ENCODE results near the gene SLC6A3.

DNA sequence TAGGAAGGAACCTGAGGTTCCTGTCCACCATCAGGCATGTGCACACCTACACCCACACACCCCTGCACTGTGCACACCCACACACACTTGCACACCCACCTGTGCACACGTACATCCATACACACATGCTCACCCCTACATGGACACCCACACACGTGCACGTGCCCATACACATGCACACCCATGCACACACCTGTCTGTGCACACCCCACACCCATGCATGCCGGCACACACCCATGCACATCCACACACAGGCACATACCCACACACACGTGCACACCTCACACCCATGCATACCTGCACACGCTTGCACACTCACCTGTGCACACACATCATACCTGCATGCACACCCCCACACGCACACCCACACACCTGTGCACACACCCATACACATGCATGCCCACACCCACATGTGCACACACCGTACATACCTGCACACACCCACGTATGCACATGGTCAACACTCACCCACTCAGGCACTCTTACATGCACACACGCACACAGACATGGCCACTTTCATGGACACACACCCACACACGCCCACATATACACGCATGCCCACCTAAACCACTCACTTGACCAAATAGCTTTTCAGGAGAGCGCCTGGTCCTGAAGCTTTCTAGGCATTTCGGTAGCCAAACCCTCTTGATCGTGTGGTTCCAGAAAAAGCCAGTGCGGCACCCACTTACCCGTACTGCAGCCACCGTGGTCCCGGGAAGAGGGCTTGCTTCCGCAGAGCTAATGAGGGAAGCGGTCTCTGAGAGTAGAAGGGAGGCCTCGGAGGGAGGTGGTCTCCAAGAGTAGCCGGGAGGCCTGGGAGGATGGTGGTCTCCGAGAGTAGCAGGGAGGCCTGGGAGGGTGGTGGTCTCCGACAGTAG is 63.6 kb downstream of the SLC6A3 start:
- TF ChIP-seq GABPA (IDR thresholded peaks at IDR 0.05; ENCODE audit: low read depth) = no peak
- TF ChIP-seq POLR2AphosphoS5 (IDR thresholded peaks at IDR 0.05; ENCODE audit: low read depth) = no peak
- TF ChIP-seq, protein P1, sequence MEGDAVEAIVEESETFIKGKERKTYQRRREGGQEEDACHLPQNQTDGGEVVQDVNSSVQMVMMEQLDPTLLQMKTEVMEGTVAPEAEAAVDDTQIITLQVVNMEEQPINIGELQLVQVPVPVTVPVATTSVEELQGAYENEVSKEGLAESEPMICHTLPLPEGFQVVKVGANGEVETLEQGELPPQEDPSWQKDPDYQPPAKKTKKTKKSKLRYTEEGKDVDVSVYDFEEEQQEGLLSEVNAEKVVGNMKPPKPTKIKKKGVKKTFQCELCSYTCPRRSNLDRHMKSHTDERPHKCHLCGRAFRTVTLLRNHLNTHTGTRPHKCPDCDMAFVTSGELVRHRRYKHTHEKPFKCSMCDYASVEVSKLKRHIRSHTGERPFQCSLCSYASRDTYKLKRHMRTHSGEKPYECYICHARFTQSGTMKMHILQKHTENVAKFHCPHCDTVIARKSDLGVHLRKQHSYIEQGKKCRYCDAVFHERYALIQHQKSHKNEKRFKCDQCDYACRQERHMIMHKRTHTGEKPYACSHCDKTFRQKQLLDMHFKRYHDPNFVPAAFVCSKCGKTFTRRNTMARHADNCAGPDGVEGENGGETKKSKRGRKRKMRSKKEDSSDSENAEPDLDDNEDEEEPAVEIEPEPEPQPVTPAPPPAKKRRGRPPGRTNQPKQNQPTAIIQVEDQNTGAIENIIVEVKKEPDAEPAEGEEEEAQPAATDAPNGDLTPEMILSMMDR (IDR thresholded peaks at IDR 0.05; ENCODE audit: insufficient read depth, low read length) = no peak
- TF ChIP-seq, protein P2, sequence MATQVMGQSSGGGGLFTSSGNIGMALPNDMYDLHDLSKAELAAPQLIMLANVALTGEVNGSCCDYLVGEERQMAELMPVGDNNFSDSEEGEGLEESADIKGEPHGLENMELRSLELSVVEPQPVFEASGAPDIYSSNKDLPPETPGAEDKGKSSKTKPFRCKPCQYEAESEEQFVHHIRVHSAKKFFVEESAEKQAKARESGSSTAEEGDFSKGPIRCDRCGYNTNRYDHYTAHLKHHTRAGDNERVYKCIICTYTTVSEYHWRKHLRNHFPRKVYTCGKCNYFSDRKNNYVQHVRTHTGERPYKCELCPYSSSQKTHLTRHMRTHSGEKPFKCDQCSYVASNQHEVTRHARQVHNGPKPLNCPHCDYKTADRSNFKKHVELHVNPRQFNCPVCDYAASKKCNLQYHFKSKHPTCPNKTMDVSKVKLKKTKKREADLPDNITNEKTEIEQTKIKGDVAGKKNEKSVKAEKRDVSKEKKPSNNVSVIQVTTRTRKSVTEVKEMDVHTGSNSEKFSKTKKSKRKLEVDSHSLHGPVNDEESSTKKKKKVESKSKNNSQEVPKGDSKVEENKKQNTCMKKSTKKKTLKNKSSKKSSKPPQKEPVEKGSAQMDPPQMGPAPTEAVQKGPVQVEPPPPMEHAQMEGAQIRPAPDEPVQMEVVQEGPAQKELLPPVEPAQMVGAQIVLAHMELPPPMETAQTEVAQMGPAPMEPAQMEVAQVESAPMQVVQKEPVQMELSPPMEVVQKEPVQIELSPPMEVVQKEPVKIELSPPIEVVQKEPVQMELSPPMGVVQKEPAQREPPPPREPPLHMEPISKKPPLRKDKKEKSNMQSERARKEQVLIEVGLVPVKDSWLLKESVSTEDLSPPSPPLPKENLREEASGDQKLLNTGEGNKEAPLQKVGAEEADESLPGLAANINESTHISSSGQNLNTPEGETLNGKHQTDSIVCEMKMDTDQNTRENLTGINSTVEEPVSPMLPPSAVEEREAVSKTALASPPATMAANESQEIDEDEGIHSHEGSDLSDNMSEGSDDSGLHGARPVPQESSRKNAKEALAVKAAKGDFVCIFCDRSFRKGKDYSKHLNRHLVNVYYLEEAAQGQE (IDR thresholded peaks at IDR 0.05; ENCODE audit: insufficient replicate concordance, low read depth) = no peak
